ENCODE data around the gene EHMT1.

DNA sequence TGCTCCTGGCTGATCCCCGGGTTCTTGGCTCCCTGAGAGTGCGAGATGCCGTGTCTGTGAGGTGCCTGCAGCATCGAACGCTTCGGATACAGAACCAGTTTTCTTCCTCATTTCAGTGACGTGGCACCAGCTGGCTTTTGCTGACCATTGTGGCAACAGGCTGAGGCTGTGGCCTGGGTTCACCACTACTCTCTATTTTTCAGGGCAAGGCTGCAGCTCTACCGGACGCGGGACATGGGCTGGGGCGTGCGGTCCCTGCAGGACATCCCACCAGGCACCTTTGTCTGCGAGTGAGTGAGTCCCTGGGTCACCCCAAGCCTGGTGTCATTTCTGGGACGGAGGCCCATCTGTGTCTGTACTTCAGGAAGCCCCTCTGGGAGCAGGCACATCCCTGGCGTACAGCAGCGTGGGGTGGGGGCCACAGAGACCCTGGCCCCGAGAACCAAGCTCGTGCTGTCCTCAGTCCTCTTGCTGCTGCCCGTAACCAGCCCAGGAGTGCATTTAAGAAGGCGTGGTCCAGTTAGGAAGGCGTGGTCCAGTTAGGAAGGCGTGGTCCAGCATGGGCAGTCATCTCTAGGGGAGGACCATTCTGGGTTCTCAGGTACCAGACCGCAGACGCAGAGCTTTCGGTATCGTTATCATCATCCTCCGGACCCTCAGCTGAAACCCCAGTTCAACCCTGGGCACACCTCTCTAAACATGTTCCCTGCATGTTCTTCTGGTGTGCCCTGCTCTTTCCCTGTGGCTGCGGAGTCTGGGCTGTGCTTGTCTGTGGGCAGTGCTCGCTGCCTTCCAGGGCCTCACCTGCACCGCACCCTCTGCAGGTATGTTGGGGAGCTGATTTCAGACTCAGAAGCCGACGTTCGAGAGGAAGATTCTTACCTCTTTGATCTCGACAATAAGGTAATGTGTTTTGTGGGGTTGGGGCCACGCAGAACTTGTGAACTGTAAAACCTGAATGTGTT is 198.7 kb downstream of the EHMT1 start:
- no peak for TF ChIP-seq EP300 (IDR thresholded peaks at IDR 0.05; ENCODE audit: borderline replicate concordance)
- TF ChIP-seq FOXM1 (IDR thresholded peaks at IDR 0.05; ENCODE audit: borderline replicate concordance, low read depth): no peak
- no peak for TF ChIP-seq YY1 (IDR thresholded peaks at IDR 0.05; ENCODE audit: low read depth)
- TF ChIP-seq TCF12 (IDR thresholded peaks at IDR 0.05; ENCODE audit: low read depth): no peak
- TF ChIP-seq EGR1 (IDR thresholded peaks at IDR 0.05): no peak
- TF ChIP-seq CEBPB (IDR thresholded peaks at IDR 0.05): no peak
- TF ChIP-seq, protein P1, sequence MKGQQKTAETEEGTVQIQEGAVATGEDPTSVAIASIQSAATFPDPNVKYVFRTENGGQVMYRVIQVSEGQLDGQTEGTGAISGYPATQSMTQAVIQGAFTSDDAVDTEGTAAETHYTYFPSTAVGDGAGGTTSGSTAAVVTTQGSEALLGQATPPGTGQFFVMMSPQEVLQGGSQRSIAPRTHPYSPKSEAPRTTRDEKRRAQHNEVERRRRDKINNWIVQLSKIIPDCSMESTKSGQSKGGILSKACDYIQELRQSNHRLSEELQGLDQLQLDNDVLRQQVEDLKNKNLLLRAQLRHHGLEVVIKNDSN (IDR thresholded peaks at IDR 0.05): no peak
- TF ChIP-seq TAF1 (IDR thresholded peaks at IDR 0.05; ENCODE audit: low read depth): no peak
- TF ChIP-seq, protein P2, sequence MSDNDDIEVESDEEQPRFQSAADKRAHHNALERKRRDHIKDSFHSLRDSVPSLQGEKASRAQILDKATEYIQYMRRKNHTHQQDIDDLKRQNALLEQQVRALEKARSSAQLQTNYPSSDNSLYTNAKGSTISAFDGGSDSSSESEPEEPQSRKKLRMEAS (IDR thresholded peaks at IDR 0.05): no peak
- TF ChIP-seq TEAD4 (IDR thresholded peaks at IDR 0.05): no peak
